ENCODE data around the gene SMCO3. TPM values are rescaled to one million over a fixed set of nuclear protein-coding genes. Genes with fewer than 3 reads are reported as not detected.

The SMCO3 gene
- total RNA-seq, 1 donor from 2014 or later, result 0.14 TPM

- intact Hi-C loops (cut with micrococcal nuclease), result no loop called here
- no peak for DNase-seq
- TF ChIP-seq, protein P1, sequence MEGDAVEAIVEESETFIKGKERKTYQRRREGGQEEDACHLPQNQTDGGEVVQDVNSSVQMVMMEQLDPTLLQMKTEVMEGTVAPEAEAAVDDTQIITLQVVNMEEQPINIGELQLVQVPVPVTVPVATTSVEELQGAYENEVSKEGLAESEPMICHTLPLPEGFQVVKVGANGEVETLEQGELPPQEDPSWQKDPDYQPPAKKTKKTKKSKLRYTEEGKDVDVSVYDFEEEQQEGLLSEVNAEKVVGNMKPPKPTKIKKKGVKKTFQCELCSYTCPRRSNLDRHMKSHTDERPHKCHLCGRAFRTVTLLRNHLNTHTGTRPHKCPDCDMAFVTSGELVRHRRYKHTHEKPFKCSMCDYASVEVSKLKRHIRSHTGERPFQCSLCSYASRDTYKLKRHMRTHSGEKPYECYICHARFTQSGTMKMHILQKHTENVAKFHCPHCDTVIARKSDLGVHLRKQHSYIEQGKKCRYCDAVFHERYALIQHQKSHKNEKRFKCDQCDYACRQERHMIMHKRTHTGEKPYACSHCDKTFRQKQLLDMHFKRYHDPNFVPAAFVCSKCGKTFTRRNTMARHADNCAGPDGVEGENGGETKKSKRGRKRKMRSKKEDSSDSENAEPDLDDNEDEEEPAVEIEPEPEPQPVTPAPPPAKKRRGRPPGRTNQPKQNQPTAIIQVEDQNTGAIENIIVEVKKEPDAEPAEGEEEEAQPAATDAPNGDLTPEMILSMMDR (IDR thresholded peaks at IDR 0.05; ENCODE audit: borderline replicate concordance), result no peak
These were observed 29.5 kb downstream of the SMCO3 start for GRCh38 chr12:14784471-14784870.

DNA sequence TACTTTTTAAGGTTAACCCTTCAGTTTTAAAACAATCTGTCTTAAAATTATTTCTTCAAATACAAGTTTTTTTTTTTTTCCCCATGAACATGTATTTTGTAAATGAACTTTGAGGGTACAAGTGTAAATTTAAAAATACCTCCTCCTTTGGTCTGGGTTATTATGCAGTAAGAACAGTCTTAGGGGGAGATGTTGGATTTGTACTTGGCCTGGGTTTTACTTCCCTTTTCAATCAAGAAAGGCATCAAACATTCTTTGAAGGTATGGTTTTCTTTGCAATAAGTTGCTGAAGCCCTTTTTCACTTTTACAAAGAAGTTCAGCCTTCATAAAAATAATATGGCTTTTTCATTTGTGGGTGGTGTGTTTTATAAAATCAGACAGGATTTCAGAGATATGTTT is 31.2 kb downstream of the SMCO3 start:
- Histone ChIP-seq H3K9me3 (replicated peaks) (no peaks in the 10 kb centered on the region), H3K27me3 (ENCODE audit: low read depth) (no peaks in the 10 kb centered on the region), H3K27ac (replicated peaks) (no peak overlapping the region), H3K36me3 (peaks cover 35% of the 10 kb centered on the region), H3K4me3 (no peak overlapping the region), H3K4me1 (peaks cover 2% of the 10 kb centered on the region)
- no peak for DNase-seq
- intact Hi-C loops (cut with micrococcal nuclease), result no loop called here
- TF ChIP-seq, protein P1 (IDR thresholded peaks at IDR 0.05; ENCODE audit: borderline replicate concordance), result no peak

More at GRCh38 chr12:14784471-14784870, 29.5 kb downstream of the SMCO3 start:
- Histone ChIP-seq H3K27ac (replicated peaks) (no peak overlapping the region), H3K36me3 (peaks cover 52% of the 10 kb centered on the region), H3K27me3 (ENCODE audit: low read depth) (no peaks in the 10 kb centered on the region), H3K4me3 (no peak overlapping the region), H3K4me1 (peaks cover 2% of the 10 kb centered on the region), H3K9me3 (replicated peaks) (no peaks in the 10 kb centered on the region)

GRCh38 chr12:14781563-14781962 is 32.4 kb downstream of the SMCO3 start:
- Histone ChIP-seq H3K36me3 (peaks cover 23% of the 10 kb centered on the region), H3K4me1 (peaks cover 2% of the 10 kb centered on the region), H3K9me3 (replicated peaks) (no peaks in the 10 kb centered on the region), H3K27ac (replicated peaks) (no peak overlapping the region), H3K27me3 (ENCODE audit: low read depth) (no peaks in the 10 kb centered on the region), H3K4me3 (no peak overlapping the region)
- intact Hi-C loops (cut with micrococcal nuclease), result no loop called here
- TF ChIP-seq, protein P1 (IDR thresholded peaks at IDR 0.05; ENCODE audit: borderline replicate concordance), result no peak
- DNase-seq, result no peak

GRCh38 chr12:14780859-14781258 is 33.1 kb downstream of the SMCO3 start:
- TF ChIP-seq, protein P1 (IDR thresholded peaks at IDR 0.05; ENCODE audit: borderline replicate concordance), result no peak
- H3K4me3 ChIP-seq, result no peak overlapping the region
- H3K27ac ChIP-seq (replicated peaks), result no peak overlapping the region

DNA sequence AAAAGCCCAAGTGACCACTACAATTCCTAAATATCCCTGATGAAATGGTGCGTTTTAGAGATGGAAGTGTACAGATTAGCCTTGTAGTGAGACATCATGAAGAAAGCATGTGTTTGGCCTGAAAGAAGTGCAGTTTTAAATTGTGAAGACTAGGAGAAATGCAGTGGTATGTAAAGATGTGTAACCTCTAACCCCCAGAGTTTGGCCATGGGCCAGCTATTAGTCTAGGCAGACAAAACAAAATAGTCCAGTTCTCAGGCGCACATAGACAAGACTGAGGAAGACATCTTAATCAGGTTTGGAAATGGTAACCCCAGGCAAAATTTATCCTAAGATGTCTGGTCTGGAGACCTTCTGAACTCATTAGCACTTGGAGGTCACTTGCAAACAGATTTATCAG is 34.1 kb downstream of the SMCO3 start:
- Histone ChIP-seq H3K9me3 (replicated peaks) (no peaks in the 10 kb centered on the region), H3K4me3 (no peak overlapping the region), H3K27ac (replicated peaks) (no peak overlapping the region), H3K27me3 (ENCODE audit: low read depth) (no peaks in the 10 kb centered on the region), H3K36me3 (peaks cover 7% of the 10 kb centered on the region), H3K4me1 (peaks cover 18% of the 10 kb centered on the region)
- TF ChIP-seq, protein P1 (IDR thresholded peaks at IDR 0.05; ENCODE audit: borderline replicate concordance), result no peak
- no peak for DNase-seq
- intact Hi-C loops (cut with micrococcal nuclease), result no loop called here

More at GRCh38 chr12:14780859-14781258, 33.1 kb downstream of the SMCO3 start:
- no peak for DNase-seq
- H3K27me3 ChIP-seq (ENCODE audit: low read depth), result no peaks in the 10 kb centered on the region
- no peaks in the 10 kb centered on the region for H3K9me3 ChIP-seq (replicated peaks)
- H3K36me3 ChIP-seq, result peaks cover 16% of the 10 kb centered on the region
- intact Hi-C loops (cut with micrococcal nuclease), result no loop called here
- peaks cover 8% of the 10 kb centered on the region for H3K4me1 ChIP-seq
